ENCODE results near the gene IKZF2.

DNA sequence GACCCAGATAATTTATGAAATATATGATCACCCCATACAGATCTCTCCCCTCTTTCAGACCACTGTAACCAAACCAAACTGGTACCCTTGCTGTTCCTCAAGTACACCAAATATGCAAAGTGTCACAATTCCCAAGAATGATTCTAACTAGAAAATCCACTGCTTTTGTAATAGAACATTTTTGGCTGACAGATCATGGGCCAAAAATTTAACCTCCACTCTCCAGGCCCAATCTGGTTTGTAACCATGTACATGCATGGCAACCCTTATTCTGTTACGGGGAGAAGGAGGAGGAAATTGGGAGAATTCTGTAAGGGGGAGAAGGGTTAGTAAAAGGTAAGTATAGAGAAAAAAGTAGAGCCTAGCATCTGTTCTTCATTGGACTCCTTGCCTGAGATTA is 62.0 kb downstream of the IKZF2 start:
- TF ChIP-seq, protein P1, sequence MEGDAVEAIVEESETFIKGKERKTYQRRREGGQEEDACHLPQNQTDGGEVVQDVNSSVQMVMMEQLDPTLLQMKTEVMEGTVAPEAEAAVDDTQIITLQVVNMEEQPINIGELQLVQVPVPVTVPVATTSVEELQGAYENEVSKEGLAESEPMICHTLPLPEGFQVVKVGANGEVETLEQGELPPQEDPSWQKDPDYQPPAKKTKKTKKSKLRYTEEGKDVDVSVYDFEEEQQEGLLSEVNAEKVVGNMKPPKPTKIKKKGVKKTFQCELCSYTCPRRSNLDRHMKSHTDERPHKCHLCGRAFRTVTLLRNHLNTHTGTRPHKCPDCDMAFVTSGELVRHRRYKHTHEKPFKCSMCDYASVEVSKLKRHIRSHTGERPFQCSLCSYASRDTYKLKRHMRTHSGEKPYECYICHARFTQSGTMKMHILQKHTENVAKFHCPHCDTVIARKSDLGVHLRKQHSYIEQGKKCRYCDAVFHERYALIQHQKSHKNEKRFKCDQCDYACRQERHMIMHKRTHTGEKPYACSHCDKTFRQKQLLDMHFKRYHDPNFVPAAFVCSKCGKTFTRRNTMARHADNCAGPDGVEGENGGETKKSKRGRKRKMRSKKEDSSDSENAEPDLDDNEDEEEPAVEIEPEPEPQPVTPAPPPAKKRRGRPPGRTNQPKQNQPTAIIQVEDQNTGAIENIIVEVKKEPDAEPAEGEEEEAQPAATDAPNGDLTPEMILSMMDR (IDR thresholded peaks at IDR 0.05): no peak
- TF ChIP-seq EP300 (IDR thresholded peaks at IDR 0.05) (no peak), POLR2A (IDR thresholded peaks at IDR 0.05) (no peak)
